Activated T-helper 2 cell treated with anti-CD3 and anti-CD28 coated beads, Interferon-gamma antibody, Interleukin-2, Interleukin-4, amounts not matched to agents 10 μg/mL and 5 μg/mL and 100 μg/mL, durations not matched to agents 14 hours and 24 hours and 36 hours (primary cell): Measurements from ENCODE around the gene ARL16. TPM values are rescaled to one million over a fixed set of nuclear protein-coding genes. Genes with fewer than 3 reads are reported as not detected.
A peak's percentile ranks its signal among the peaks of the same experiment; 100 is the strongest.

Experiments used
- DNase-seq: peaks from one replicate; pipeline ENCODE4 v3.0.0; 2021; ENCODE audit warnings: low spot score
- H3K27ac Mint-ChIP-seq: one replicate; pipeline ENCODE4 v1.8.0; 2021; ENCODE audit warnings: mixed read lengths
- H3K27me3 Mint-ChIP-seq: one replicate; pipeline ENCODE4 v1.8.0; 2021; ENCODE audit warnings: low read depth, mixed read lengths
- H3K36me3 Mint-ChIP-seq: one replicate; pipeline ENCODE4 v1.8.0; 2021; ENCODE audit warnings: low read depth, mixed read lengths
- H3K4me1 Mint-ChIP-seq: one replicate; pipeline ENCODE4 v1.8.0; 2021; ENCODE audit warnings: low read depth, mixed read lengths
- H3K4me3 Mint-ChIP-seq: one replicate; pipeline ENCODE4 v1.8.0; 2021; ENCODE audit warnings: low read depth, mild to moderate bottlenecking, moderate library complexity, mixed read lengths
- H3K9me3 Mint-ChIP-seq: one replicate; pipeline ENCODE4 v1.8.0; 2021; ENCODE audit warnings: mixed read lengths
- intact Hi-C: fragments of 100-400 bp; cut with micrococcal nuclease; formaldehyde crosslinking; loops from one replicate; pipeline ENCODE4 v1.15.1; 2023
- total RNA-seq: library from RNA; stranded (reverse); gene quantifications from 2 replicates; pipeline ENCODE4 v1.2.3, GENCODE V29; 2022

ARL16 gene
- total RNA-seq, 1 donor from 2014 or later = 33.3 TPM

DNA sequence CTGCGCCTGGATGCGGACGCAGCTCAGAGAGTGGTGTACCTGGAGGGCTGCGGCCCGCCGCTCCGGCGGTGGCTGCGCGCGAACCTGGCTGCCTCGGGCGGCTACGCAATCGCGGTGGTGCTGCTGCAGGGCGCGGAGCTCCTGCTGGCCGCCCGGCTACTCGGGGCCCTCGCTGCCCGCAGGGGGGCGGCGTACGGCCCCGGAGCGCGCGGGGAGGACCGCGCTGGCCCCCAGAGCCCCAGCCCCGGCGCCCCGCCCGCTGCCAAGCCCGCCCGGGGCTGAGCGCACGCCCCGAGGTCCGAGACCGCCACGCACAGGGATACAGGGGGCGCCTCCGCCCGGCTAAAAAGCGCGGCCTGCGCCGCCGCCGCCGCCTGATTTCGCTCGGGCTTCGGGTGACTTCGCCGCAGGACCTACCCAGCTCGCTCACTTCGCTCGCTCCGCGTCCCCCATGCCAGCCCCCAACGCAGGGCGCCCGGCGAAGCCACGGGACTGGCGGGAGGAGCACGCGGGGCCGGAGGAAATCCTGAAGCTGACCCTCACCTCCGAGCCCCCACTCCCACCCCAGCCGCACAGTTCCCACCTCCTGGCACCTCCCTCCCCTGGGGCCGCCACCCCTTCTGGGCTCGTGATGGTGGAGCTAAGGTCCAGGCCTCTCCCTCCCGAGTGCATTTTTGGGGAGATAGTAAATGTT, 35.4 kb downstream of the ARL16 start:
- H3K9me3 Mint-ChIP-seq = no peaks in the 10 kb centered on the region
- intact Hi-C loops = no loop called here
- no peaks in the 10 kb centered on the region for H3K4me1 Mint-ChIP-seq
- H3K27me3 Mint-ChIP-seq = peaks cover 11% of the 10 kb centered on the region
- H3K36me3 Mint-ChIP-seq = no peaks in the 10 kb centered on the region
- no peak for DNase-seq
- no peak overlapping the region for H3K27ac Mint-ChIP-seq
- H3K4me3 Mint-ChIP-seq = no peak overlapping the region

DNA sequence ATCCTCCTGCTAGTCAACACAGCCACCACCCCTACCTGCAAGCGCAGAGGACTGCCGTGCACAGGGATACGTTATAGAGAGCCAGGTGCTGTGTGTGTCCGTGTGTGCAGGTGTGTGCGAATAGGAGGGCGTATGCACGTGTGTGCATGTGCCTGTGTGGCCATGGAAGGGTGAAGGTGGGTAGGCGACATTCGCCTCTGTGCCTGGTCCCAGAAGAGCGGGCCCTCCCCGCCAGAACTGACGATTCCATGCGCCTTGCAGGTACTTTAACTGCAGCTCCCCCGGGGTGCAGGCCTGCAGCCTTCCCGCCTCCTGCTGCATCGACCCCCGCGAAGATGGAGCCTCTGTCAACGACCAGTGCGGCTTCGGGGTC, 36.0 kb downstream of the ARL16 start:
- peaks cover 11% of the 10 kb centered on the region for H3K27me3 Mint-ChIP-seq
- intact Hi-C loops = no loop called here
- no peaks in the 10 kb centered on the region for H3K4me1 Mint-ChIP-seq
- H3K27ac Mint-ChIP-seq = no peak overlapping the region
- no peak for DNase-seq
- H3K36me3 Mint-ChIP-seq = no peaks in the 10 kb centered on the region
- H3K9me3 Mint-ChIP-seq = no peaks in the 10 kb centered on the region
- no peak overlapping the region for H3K4me3 Mint-ChIP-seq

DNA sequence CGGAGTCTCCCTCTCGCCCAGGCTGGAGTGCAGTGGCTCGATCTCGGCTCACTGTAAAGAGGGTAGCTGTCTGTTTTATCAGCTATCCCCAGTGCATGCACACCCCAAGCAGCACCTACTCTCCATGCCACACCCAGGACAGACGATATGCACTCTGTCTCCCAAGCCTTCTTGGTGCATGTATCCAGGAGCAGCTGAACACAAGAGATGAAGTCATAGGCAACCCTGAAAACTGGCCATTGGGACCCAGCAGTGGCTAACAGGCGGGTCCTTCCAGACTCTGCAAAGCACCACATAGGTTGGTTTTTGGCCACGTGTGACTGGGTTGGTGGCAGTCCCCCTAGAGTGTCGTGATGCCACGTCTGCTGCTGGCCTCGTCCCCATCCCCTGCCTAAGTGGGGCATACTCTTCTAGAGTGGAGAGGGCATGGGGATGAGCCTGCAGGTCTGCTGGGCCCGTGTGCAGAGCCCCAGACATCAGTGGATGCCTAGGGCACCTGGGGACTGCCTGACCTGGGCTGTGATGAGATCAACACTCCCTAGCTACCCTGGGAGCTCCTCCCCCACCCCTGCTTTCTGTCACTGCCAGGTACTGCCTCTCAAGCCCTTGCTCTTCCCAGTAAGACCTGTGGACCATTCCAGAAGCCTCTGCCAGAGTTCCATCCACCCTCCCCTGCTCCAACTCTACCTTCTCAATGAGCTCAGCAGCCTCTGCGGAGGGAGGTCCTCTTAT, 36.6 kb downstream of the ARL16 start:
- no peak for DNase-seq
- intact Hi-C loops = no loop called here

DNA sequence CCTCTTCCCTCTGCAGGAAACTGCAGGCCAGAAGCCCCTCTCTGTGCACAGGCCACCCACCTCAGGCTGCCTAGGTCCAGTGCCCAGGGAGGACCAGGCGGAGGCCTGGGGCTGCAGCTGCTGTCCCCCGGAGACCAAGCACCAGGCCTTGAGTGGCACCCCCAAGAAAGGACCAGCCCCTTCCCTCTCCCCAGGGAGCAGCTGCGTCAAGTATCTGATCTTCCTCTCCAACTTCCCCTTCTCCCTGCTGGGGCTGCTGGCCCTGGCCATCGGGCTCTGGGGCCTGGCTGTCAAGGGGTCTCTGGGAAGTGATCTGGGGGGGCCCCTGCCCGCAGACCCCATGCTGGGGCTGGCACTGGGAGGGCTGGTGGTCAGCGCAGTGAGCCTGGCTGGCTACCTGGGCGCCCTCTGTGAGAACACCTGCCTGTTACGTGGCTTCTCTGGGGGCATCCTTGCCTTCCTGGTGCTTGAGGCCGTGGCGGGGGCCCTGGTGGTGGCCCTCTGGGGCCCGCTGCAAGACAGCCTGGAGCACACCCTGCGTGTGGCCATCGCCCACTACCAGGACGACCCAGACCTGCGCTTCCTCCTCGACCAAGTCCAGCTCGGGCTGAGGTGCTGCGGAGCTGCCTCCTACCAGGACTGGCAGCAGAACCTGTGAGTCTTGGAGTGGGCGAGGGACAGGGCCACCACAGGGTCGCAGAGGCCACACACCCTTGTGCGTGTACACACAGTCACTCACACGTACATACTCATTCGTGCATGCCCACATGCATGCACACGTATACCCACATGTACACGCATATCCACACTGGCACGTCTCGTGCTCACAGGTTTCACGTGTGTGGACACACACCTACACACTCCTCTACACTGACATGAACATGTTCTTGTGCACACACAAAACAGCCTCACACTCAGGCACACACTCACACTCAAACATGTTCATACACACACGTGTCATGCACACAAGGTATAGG, 38.3 kb downstream of the ARL16 start:
- peaks cover 11% of the 10 kb centered on the region for H3K27me3 Mint-ChIP-seq
- no peak for DNase-seq
- no peaks in the 10 kb centered on the region for H3K36me3 Mint-ChIP-seq
- no peak overlapping the region for H3K27ac Mint-ChIP-seq
- no peaks in the 10 kb centered on the region for H3K4me1 Mint-ChIP-seq
- H3K4me3 Mint-ChIP-seq = no peak overlapping the region
- no peaks in the 10 kb centered on the region for H3K9me3 Mint-ChIP-seq
- intact Hi-C loops = no loop called here

More for the DNA sequence above, 36.6 kb downstream of the ARL16 start:
- Mint-ChIP-seq H3K27ac (no peak overlapping the region), H3K4me3 (no peak overlapping the region), H3K36me3 (no peaks in the 10 kb centered on the region), H3K4me1 (no peaks in the 10 kb centered on the region), H3K27me3 (peaks cover 11% of the 10 kb centered on the region), H3K9me3 (no peaks in the 10 kb centered on the region)

DNA sequence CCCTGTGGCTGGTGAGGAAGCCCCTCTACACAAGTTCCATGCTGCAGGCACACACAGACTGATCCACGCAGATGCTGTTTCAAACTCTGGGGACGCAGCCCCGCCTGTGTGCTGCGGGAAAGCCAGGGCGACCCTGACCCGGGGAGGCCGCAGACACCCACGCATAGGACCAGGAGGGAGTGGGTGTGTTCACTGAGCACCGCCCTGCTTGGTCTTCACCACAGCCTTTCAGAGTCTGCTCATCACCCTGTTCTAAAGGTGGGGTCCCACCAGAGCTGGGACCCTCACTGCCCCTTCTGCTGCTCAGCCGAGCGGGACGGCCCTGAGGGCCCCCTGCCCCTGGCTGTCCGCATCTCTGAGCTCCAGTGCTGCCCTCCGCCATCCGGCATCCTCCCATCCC, 39.1 kb downstream of the ARL16 start:
- intact Hi-C loops = no loop called here
- DNase-seq = no peak
- no peak overlapping the region for H3K27ac Mint-ChIP-seq
- no peaks in the 10 kb centered on the region for H3K36me3 Mint-ChIP-seq
- peaks cover 11% of the 10 kb centered on the region for H3K27me3 Mint-ChIP-seq
- no peaks in the 10 kb centered on the region for H3K4me1 Mint-ChIP-seq
- no peak overlapping the region for H3K4me3 Mint-ChIP-seq
- H3K9me3 Mint-ChIP-seq = no peaks in the 10 kb centered on the region

DNA sequence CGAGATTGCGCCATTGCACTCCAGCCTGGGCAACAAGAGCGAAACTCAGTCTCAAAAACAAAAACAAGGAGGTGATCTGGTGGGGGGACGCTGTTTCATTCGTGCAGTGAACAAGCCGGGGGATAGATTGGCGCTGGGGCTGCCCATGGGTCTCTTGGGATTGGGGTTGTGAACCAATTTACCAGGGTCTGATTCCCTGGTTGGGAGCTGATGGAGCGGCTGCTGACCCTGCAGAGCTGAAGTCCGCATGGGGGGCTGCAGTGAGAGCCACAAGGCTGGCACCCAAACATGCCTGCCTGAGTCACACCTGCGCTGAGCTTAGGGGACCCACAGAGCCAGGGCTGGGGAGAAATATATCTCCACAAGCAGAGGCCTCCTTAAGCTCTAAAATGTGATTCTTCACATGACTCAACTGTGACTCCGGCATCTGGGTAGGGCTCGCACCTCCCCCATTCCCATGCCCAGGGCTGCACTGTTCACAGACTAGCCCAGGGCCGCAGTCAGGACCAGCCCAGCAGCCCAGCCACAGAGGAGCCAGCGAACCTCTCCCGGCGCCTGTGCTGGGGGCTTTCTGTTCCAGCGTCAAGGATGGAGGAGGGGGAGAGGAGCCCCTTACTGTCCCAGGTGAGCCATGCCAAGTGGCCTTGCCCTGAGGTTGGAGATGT, 41.6 kb downstream of the ARL16 start:
- peaks cover 2% of the 10 kb centered on the region for H3K4me1 Mint-ChIP-seq
- no peak overlapping the region for H3K27ac Mint-ChIP-seq
- H3K9me3 Mint-ChIP-seq = no peaks in the 10 kb centered on the region
- no peak overlapping the region for H3K4me3 Mint-ChIP-seq
- no peaks in the 10 kb centered on the region for H3K36me3 Mint-ChIP-seq
- intact Hi-C loops = no loop called here
- H3K27me3 Mint-ChIP-seq = peaks cover 3% of the 10 kb centered on the region
- DNase-seq = no peak

DNA sequence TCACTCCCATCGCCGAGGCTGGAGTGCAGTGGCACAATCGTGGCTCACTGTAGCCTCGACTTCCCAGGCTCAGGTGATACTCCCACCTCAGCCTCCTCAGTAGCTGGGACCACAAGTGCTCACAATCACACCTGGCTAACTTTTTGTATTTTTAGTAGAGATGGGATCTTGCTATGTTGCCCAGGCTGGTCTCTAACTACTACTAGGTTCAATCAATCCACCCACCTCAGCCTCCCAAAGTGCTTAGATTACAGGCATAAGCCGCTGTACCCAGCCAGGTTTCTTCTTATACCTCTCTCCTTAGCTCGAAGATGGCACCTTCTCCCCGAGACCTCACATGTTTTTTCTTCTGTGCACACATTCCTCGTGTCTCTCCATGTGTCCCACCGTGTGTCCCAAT, 43.6 kb downstream of the ARL16 start:
- intact Hi-C loops = no loop called here
- Mint-ChIP-seq H3K36me3 (peaks cover 8% of the 10 kb centered on the region), H3K4me3 (no peak overlapping the region), H3K27me3 (no peaks in the 10 kb centered on the region), H3K9me3 (no peaks in the 10 kb centered on the region), H3K4me1 (peaks cover 9% of the 10 kb centered on the region), H3K27ac (no peak overlapping the region)
- no peak for DNase-seq

DNA sequence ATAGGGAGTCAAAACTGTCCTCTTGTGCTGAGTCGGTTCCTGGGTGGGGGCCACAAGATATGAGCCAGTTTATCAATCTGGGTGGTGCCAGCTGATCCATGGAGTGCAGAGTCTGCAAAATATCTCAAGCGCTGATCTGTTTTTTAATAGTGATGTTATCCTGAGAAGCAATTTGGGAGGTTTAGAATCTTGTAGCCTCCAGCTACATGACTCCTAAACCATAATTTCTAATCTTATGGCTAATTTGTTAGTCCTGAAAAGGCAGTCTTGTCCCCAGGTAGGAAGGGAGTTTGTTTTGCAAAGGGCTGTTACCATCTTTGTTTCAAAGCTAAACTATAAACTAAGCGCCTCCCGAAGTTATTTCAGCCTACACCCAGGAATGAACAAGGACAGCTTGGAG, 44.9 kb downstream of the ARL16 start:
- no peak overlapping the region for H3K4me3 Mint-ChIP-seq
- no peaks in the 10 kb centered on the region for H3K27me3 Mint-ChIP-seq
- peaks cover 9% of the 10 kb centered on the region for H3K4me1 Mint-ChIP-seq
- DNase-seq = no peak
- no peak overlapping the region for H3K27ac Mint-ChIP-seq
- peaks cover 8% of the 10 kb centered on the region for H3K36me3 Mint-ChIP-seq
- intact Hi-C loops = no loop called here
- H3K9me3 Mint-ChIP-seq = no peaks in the 10 kb centered on the region

DNA sequence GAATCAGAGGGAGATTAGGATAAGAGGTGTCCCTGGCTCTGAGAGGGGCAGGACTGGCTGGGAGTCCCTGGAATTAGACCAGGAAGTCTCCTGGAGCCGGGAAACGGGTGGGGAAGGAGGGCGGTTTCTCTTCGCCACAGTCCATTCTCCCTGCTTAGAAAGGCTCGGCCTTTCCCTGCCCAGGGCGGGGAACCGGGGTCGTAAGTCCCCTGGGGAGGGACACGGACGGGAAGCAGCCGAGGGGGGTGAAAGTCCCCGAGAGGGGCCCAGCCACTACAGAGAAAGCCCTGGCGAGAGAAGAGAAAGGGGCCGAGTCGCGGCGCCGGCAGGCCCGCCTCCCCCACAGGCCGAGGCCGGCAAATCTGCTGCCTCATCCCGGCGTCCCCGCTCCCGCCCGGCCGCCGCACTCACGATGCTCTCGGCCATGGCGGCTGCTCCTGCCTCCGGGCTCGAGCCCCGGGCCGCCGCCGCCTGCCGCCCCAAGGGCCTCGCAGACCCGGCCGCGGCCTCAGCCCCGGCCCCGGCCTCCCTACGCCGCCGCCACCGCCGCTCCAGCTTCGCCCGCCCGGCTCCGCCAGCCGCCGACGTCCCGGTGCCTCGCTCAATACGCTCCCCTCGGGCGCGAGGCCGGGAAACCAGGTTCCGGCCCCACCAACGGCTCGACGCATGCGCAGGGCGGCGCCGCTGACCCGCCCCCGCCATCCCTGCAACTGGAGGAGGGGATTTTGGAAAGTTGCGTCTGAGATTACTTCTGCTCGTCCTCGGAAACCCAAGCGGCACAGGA, 46.9 kb downstream of the ARL16 start, which contains the start of the genes NPLOC4 and TSPAN10:
NPLOC4 (minus strand) TSS at position 608 of the 784 bp plus-strand sequence; CDS start at position 426, 182 bp downstream.
TSPAN10 (plus strand) TSS at position 692 of the 784 bp plus-strand sequence. CDS start 5,217 bp downstream, outside the sequence.
- Mint-ChIP-seq H3K27ac (peak within 1 kb of the TSS; percentile 75), H3K9me3 (no peaks in the 10 kb centered on the region), H3K27me3 (no peaks in the 10 kb centered on the region), H3K4me3 (peak within 1 kb of the TSS; percentile 94), H3K4me1 (peaks cover 13% of the 10 kb centered on the region), H3K36me3 (peaks cover 13% of the 10 kb centered on the region)
- intact Hi-C loops = loop anchor here (2.0 kb wide), 1 partner anchor 30 kb away; the partner anchor contains the start of genes CCDC137 and OXLD1
- peak; percentile 80 for DNase-seq

DNA sequence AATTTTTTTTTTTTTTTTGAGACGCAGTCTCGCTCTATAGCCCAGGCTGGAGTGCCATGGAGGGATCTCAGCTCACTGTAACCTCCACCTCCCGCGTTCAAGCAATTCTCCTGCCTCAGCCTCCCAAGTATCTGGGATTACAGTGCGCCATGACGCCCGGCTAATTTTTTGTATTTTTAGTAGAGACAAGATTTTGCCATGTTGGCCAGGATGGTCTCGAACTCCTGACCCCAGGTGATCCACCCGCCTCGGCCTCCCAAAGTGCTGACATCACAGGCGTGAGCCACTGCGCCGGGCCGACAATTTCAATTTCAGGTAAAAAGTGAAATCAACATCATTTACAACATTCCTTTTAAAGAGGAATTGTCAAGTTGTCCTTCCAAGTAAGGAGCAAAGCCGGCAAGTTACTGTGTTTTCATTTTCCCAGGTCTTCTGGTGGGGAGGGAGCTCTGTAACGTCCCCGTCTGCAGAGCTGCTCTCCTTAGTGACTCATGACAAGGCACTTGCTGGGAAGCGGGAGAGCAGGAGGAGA, 47.6 kb downstream of the ARL16 start:
- Mint-ChIP-seq H3K9me3 (no peaks in the 10 kb centered on the region), H3K4me1 (peaks cover 13% of the 10 kb centered on the region), H3K27me3 (no peaks in the 10 kb centered on the region), H3K27ac (peak overlapping the region; percentile 75), H3K36me3 (peaks cover 17% of the 10 kb centered on the region), H3K4me3 (peak overlapping the region; percentile 94)
- intact Hi-C loops = loop anchor here (2.0 kb wide), 1 partner anchor 31 kb away; the partner anchor contains the start of genes CCDC137 and OXLD1
- DNase-seq = no peak

DNA sequence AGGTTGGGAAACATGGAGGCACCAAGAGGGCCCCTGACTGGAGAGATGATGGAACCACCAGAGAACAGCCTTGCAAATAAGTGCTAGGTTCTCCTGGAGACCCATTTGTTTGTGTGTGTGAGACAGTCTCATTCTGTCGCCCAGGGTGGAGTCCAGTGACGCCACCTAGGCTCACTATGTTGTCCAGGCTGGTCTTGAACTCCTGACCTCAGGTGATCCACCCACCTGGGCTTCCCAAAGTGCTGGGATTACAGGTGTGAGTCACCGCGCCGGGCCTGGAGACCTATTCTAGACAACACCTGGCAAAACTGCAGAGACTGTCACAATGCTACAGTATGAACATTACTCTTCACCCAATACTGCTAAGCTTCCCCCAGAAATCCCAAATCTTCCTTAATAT, 48.2 kb downstream of the ARL16 start:
- peaks cover 17% of the 10 kb centered on the region for H3K36me3 Mint-ChIP-seq
- H3K9me3 Mint-ChIP-seq = no peaks in the 10 kb centered on the region
- H3K4me3 Mint-ChIP-seq = peak overlapping the region; percentile 94
- DNase-seq = no peak
- H3K27ac Mint-ChIP-seq = peak overlapping the region; percentile 26
- no peaks in the 10 kb centered on the region for H3K27me3 Mint-ChIP-seq
- intact Hi-C loops = no loop called here
- peaks cover 13% of the 10 kb centered on the region for H3K4me1 Mint-ChIP-seq
